C4-2B (cell line): ENCODE results near the gene GARNL3.

Experiments used
- CTCF ChIP-seq: fragments of 450-650 bp; conservative IDR thresholded peaks from 2 replicates; pipeline ENCODE4 v1.5.1; 2017; ENCODE audit warnings: mild to moderate bottlenecking
- ZFX ChIP-seq: fragments of 450-650 bp; IDR thresholded peaks from 2 replicates; pipeline ENCODE4 v1.6.1; 2017

- TF ChIP-seq CTCF (no peak), ZFX (no peak)
These were observed 122.4 kb downstream of the GARNL3 start for GRCh38 chr9:127386981-127387380.
